NB4 (cell line): Measurements from ENCODE around the gene GPR101.

Source experiments
- DNase-seq: peaks from one replicate; pipeline ENCODE4 v3.0.0; 2010; ENCODE audit warnings: low read depth
- H3K4me3 ChIP-seq: one replicate; pipeline ENCODE4 v1.5.1; 2011; ENCODE audit warnings: mild to moderate bottlenecking, low read depth, low read length, moderate library complexity
- MYC ChIP-seq: IDR thresholded peaks from 2 replicates; pipeline ENCODE4 v1.6.1; 2011; ENCODE audit warnings: low read depth, low read length
- POLR2A ChIP-seq: IDR thresholded peaks from 2 replicates; pipeline ENCODE4 v1.6.1; 2011; ENCODE audit warnings: mild to moderate bottlenecking; ENCODE audit not compliant: insufficient read length; ENCODE audit errors: extremely low read depth
- TF ChIP-seq, protein P1 (sequence below): IDR thresholded peaks from 2 replicates; pipeline ENCODE4 v1.6.1; 2011; ENCODE audit warnings: low read depth, low read length
- TF ChIP-seq, protein P2 (sequence below): IDR thresholded peaks from one replicate; pipeline ENCODE4 v1.5.1; 2012; ENCODE audit warnings: low read depth, low read length

The GPR101 gene, protein sequence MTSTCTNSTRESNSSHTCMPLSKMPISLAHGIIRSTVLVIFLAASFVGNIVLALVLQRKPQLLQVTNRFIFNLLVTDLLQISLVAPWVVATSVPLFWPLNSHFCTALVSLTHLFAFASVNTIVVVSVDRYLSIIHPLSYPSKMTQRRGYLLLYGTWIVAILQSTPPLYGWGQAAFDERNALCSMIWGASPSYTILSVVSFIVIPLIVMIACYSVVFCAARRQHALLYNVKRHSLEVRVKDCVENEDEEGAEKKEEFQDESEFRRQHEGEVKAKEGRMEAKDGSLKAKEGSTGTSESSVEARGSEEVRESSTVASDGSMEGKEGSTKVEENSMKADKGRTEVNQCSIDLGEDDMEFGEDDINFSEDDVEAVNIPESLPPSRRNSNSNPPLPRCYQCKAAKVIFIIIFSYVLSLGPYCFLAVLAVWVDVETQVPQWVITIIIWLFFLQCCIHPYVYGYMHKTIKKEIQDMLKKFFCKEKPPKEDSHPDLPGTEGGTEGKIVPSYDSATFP

DNA sequence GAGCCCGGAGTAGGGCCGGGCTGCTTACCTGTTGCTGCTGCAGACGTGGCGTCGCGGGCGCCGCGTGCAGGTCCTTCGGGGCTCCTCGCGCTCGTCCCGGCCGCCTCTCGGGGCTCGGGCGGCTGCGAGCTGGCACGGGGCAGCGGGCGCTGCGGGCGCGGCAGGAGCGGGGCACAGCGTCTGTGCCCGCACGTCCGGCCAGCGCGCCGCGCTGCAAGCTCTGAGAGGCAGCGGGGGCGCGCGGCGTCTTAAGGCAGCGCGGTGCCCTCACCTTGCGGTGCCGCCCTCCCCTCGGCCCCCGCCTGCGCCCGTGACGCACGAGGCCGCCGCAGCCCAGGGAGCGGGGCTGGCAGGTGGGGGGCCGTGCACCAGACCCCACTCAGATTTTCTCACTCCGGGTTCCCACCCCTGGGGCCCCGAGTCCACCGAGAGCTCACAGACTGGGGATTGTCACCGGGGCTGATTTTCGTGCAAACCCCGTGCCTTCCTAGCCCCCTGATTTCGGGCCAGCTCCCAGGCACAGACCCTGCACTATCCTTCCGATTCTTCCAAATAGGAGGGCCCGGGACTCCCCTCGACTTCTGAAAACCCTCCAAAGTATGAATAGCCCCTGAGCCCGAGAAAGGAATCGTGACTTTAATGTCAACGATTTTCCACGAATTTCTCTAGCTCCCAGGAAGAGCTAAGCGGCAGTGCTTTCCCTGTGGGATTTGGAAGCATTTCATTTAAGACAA, at the start of gene GPR101:
GPR101 (minus strand) TSS at position 222 of the 734 bp plus-strand sequence. CDS start 2,321 bp downstream, outside the sequence.
- no peak within 1 kb of the TSS for H3K4me3 ChIP-seq
- TF ChIP-seq, protein P1, sequence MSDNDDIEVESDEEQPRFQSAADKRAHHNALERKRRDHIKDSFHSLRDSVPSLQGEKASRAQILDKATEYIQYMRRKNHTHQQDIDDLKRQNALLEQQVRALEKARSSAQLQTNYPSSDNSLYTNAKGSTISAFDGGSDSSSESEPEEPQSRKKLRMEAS = no peak
- TF ChIP-seq, protein P2, sequence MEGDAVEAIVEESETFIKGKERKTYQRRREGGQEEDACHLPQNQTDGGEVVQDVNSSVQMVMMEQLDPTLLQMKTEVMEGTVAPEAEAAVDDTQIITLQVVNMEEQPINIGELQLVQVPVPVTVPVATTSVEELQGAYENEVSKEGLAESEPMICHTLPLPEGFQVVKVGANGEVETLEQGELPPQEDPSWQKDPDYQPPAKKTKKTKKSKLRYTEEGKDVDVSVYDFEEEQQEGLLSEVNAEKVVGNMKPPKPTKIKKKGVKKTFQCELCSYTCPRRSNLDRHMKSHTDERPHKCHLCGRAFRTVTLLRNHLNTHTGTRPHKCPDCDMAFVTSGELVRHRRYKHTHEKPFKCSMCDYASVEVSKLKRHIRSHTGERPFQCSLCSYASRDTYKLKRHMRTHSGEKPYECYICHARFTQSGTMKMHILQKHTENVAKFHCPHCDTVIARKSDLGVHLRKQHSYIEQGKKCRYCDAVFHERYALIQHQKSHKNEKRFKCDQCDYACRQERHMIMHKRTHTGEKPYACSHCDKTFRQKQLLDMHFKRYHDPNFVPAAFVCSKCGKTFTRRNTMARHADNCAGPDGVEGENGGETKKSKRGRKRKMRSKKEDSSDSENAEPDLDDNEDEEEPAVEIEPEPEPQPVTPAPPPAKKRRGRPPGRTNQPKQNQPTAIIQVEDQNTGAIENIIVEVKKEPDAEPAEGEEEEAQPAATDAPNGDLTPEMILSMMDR = no peak
- TF ChIP-seq MYC (no peak), POLR2A (no peak)
- DNase-seq = no peak

DNA sequence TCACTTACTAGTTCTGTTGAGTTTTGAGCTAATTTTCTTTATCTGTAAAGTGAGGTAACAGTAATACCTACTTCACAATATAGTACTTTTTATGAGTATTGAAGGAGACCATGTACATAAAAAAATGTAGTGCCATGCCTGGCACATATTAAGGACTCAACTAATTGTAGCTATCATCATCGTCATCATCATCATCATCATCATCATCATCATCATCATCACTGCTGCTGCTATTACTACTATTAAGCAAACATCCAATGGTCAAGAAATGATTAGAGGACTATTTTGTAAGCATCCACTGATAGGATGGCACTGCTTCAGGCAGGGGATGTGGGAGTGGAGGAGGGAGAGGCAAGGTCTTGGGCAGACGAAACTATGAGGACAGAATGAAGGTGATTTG, 47.4 kb upstream of the GPR101 start:
- TF ChIP-seq, protein P2 = no peak
- TF ChIP-seq, protein P1 = no peak
- no peak overlapping the region for H3K4me3 ChIP-seq
- DNase-seq = no peak

DNA sequence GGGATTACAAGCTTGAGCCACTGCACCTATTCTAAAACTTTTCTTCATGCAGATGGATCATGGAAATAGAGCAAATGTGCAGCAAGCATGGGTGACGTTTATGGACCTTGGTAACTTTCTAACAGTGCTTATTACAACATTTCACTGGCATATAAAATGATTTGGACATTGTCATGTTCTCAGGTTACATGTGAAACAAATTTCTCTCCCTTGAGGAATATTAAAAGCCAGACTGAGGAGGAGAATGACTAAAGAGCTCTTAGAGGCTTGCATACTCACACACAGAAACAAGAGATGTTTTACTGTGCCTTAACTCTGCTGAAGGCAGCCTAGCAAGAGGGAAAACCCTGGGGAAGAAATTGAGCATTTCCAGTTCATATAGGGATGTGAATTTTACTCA, 38.6 kb upstream of the GPR101 start:
- H3K4me3 ChIP-seq = no peak overlapping the region
- no peak for DNase-seq
- TF ChIP-seq POLR2A (no peak), MYC (no peak)
- TF ChIP-seq, protein P1 = no peak
- TF ChIP-seq, protein P2 = no peak

DNA sequence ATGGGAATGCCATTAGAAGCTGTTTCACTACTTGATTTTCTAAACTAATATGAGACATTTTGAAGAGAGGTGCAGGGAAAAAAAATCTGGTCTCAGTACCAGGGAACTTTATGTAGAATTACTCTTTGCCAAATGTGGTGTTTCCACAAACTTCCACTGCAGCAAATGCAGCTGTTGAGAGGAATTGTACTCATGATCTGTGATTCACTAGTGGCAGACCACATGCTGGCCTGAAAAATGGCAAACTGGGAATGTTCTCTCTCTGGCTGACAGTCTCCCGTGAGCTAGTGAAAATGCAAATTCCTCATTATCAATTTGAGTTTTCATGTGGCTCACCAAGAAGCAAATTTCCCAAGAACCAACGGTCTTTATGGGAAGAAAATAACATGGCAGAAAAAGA, 37.8 kb upstream of the GPR101 start:
- DNase-seq = no peak
- H3K4me3 ChIP-seq = no peak overlapping the region
- TF ChIP-seq, protein P2 = no peak
- TF ChIP-seq, protein P1 = no peak
- TF ChIP-seq MYC (no peak), POLR2A (no peak)

DNA sequence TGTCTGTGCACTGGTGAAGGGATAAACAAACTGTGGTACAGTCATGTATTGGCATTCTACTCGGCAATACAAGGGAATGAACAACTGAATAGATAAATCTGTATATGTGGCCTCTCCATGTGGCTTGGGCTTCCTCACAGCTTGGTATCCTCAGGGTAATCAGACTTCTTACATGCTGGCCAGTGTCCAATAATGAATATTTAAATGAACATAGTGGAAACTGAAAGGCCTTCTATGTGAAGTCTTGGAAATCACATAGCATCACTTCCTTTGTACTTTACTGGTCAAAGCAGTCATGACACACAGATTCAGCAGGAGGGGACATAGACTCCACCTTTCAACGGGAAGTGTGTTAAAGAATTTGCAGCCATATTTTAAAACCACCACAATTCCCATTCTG, 33.4 kb upstream of the GPR101 start:
- DNase-seq = no peak
- no peak overlapping the region for H3K4me3 ChIP-seq
- TF ChIP-seq, protein P2 = no peak
- TF ChIP-seq POLR2A (no peak), MYC (no peak)
- TF ChIP-seq, protein P1 = no peak
